Measurements from ENCODE around the gene SMURF1.
A peak's percentile ranks its signal among the peaks of the same experiment; 100 is the strongest.
"Not testable (repeated sequence)": the region's sequence is repeated elsewhere in the genome, so short reads cannot be mapped to it uniquely, and the experiment has no call there.

Gene SMURF1

DNA sequence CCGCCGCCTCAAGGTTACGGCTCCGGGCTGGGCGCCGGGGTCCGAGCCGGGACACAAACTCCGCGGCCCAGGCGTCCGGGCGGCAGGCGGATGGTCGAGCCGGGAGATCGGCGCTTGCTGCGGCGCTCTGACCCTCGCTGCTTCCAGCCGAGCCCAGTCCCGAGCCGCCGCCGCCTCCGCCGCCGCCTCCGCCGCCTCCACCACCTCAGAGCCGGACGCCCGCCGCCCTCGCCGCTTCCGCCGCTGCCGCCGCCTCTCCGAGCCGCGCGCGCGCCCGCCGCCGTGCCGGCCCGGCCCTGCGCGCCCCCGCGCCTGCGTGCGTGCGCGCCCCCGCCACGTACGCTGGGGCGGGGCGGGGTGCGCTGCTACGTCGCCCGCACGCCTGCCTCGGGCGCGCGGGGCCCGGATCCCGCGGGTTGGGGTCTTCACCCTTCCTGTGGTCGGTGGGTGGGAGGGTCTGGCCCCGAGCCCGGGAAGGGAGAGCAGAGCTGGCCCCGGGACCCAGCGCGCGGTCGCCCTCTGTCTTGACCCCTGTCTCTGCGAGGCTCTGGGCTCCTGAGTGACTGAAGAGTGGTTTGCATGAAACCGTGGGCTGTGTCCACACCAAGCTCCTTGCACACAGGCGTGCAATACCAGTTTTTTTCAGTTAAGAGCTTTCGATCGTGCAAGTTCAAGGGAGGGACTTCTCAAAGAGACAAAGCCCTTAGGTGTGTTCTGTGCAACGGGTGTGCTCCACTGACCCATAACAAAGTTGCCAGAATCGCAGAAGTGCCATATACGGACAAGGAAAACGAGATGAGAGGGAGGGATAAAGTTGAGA, at the start of gene SMURF1:
Gene SMURF1, minus strand, starts transcription at position 256 of the 820 bp plus-strand sequence. CDS start 328 bp downstream, outside the sequence.
- DNase-seq: peak; percentile 82

DNA sequence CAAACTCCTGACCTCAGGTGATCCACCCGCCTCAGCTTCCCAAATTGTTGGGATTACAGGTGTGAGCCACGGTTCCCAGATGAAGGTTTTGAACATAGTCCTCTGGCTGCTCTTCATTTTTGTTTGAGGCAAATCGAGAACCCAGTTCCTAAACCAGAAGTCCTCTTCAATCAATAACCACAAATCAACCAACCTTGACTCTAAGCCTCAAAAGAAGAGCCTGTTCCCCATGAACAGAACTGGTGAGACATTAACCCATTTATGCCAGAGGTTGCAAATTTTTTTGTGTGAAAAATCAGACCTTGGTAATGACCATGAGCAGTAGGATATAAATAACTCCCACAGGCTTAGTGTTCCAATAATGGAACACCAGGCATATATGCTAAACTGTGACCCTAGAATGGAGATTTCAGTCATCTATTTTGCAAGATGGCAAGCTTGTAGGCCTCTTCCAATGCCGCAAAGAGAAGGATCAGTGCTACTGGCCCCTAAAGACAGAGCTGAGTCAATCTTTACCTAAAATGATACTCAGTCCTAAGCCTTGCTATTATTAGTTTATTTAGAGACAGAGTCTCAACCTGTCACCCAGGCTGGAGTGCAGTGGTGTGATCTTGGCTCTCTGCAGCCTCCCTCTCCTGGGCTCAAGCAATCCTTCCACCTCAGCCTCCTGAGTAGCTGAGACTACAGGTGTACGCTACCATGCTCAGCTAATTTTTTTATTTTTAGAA, 48.1 kb upstream of the SMURF1 start:
- no peak for DNase-seq

DNA sequence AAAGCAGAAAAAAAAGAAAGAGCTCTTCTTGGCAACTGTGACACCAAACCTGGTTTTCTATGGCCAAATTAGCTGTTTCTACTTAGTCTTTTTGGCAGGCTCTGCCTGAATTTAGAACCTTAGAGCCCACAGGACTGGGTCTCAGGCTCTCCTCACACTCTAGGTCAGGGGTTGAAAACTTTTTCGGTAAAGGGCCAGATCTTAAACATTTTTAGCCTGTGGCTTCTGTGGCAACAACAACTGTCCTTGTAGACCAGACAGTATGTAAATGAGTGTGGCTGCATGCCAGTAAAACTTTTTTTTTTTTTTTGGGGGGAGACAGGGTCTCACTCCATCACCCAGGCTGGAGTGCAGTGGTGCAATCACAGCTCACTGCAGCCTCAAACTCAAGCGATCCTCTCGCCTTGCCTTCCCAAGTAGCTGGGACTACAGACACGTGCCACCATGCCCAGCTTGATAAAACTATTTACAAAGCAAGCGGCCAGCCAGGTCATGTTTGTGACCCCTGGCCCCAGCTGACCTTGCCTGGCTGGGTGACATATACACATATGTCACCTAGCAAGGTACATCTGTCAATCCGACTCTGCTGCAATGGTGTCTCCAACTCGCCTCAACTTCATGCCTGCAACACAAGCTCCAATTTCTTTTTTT, 46.6 kb upstream of the SMURF1 start:
- no peak for DNase-seq

DNA sequence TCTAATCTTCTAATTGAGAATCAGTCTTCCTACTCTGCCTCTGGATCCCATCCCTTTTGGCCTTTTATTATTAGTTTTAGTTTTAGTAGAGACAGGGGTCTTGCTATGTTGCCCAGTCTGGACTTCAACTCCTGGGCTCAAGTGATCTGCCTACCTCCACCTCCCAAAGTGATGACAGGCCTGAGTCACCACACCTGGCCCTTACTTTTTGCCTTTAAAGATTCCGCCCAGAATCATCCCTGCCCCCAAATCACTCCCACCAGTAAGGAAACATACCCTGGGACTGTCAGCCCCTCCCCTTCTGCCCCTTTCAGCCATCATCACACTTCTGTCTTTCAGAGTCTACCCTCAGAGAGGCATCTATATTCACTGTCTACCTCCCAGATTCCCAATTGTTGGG, 45.3 kb upstream of the SMURF1 start:
- no peak for DNase-seq

DNA sequence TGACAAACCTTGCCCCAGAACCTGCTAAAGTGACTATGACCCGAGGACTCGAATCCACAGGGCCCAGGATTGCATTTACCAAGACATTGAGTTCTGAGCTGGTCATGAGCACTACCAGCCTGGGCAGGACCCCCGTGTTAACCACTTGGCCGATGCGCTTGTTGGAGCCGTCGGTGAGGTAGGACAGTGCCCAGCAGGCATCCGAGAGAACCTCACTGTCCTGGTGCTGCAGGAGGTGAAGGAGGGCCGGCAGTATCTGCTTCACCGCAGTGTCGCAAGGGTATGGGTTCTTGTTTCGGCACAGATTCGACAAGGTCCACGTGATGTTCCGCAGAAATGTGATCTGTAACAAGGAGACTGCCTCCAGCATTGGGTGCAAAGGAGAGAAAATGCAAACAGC, 44.3 kb upstream of the SMURF1 start:
- DNase-seq: no peak

DNA sequence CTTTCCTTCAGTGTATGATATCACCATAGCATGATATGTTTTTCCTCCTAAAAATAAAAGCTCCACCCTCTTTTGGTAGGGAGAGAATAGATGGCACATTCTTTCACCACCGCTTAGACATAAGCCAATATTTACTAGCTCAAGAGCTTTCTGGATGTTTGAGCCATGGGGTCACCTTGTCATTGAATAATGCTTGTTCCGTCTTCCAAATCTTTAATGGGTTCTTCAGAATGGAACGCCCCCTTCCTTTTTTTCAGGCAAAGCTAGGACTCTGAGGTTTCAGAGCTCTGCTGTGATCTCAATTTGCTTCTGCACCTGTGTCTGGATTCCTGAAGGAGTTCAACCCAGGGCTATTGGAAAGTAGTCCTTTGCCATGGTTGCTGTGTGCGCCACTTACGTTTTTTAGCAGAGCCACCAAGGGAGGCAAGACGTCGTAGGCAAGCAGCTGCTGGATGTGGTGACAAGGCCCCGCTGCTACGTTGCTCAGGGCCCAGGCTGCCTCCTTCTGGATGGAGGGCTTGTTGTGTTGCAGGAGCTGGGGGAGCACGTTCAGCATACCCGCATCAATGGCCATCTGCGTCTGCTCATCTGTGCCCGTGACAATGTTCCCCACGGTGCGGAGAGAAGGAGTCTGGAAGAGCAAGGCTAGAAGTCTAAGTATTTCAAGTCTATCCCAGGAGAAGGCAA, 40.8 kb upstream of the SMURF1 start:
- DNase-seq: no peak

DNA sequence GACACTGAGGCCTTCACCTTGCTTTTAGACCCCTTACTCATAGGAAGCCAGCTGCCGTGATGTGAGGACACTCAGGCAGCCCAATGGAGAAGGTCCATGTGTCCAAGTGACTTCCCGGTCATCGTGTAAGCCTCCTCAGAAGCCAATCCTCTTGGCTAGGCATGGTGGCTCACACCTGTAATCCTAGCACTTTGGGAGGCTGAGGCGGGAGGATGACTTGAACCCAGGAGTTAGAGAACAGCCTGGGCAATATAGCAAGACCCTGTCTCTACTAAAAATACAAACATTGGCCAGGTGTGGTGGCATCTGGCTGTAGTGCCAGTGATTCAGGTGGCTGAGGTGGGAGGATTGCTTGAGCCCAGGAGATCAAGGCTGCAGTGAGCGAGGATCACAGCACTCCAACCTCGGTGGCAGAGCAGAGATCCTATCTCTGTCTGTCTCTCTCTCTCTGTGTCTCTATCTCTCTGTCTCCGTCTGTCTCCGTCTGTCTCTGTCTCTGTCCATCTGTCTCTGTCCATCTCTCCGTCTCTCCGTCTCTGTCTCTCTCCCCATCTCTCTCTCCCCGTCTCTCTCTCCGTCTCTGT, 36.3 kb upstream of the SMURF1 start:
- DNase-seq: no peak

DNA sequence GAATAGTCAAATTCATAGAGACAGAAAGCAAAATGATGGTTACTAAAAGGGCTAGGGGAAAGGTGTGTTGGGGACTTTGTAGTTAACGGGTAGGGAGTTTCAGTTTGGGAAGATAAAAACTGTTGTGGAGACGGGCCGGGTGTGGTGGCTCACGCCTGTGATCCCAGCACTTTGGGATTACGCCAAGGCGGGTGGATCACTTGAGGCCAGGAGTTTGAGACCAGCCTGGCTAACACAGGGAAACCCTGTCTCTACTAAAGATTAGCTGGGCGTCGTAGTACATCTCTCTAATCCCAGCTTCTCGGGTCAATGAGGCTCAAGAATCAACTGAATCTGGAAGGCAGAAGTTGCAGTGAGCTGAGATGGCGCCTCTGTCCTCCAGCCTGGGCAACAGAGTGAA, 33.3 kb upstream of the SMURF1 start:
- DNase-seq: no peak

DNA sequence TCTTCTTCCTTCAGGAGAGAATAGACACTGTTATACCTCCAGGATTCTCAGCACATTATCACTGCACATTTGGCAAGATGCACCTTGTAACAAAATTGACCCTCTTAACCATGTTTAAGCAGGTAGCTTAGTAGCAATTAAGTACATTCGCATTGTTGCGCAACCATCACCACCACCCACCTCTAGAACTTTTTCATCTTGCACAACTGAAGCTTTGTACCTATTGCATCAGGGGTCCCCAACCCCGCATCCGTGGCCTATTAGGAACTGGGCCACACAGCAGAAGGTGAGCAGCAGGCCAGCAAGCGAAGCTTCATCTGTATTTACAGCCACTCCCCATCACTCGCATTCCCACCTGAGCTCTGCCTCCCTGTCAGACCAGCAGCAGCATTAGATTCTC, 29.9 kb upstream of the SMURF1 start:
- no peak for DNase-seq

DNA sequence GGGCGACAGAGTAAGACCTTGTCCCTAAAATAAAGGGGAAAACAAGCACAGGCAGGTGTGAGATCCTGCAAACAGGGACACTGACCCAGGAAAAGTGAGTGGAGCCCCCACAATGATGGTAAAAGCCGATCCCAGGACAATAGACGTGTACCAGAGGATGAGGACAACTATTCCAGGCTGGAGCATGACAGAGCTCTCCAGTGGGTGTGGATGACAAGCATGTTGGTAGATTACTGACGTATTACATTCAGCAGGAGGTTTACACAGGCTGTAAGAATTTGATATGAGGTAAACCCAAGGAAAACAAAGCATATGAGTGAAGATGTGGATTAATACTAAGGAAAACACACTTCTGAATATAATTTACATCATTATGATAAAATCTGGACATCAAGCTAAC, 27.8 kb upstream of the SMURF1 start:
- no peak for DNase-seq

DNA sequence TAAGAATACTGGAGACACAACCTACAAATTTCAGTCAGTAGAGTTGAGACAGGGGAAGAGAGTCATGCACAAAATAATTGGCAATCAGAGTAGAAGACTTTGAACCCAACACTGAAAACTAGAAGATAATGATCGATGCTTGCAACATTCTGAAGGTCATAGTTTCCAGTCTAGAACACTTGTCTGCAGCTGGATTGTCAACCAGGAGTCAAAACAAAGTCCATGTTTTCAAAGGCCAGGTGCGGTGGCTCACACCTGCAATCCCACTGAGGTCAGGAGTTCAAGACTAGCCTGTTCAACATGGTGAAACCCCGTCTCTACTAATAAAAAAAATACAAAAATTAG, 26.8 kb upstream of the SMURF1 start:
- no peak for DNase-seq

DNA sequence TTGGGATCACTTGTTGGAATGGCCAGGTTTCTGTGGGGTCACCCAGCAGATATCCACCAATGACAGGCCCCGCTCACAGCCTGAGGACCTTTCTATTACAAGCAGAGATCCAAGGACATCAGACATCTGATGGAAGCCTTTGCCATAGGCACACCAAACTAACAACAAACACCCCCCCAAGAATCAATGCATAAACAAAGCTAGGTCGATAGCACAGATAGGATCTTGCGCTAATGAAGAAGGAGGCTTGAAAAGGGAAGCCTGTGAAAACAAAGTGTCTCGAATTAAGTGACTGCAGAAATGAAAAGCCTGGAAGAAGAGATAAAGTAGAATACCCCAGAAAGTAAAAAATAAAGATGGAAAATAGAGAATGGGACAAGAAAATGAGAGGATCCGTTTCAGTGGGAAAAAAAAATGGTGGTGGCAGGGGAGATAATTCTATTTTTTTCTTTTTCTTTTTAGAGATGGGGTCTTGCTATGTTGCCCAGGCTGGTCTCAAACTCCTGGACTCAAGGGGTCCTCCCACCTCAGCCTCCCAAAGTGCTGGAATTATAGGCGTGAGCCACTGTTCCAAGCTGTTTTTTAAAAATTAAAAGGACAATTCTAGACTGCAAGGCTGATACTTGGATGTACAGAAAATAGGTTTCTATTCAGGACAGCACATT, 26.3 kb upstream of the SMURF1 start:
- DNase-seq: no peak

DNA sequence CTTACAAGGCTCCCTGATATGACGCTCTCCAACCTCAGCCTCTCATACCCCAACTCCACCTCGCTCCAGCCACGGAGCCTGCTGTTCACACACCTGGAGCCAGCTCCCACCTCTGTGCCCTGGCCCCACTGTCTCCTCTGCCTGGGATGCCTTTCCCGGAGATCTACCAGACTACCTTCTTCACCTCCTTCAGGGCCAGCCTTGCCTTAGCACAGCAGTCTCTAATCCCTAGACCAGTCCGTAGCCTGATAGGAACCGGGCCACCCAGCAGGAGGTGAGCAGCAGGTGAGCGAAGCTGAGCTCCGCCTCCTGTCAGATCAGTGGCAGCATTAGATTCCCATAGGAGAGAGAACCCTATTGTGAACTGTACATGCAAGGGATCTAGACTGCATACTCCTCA, 23.2 kb upstream of the SMURF1 start:
- DNase-seq: no peak

DNA sequence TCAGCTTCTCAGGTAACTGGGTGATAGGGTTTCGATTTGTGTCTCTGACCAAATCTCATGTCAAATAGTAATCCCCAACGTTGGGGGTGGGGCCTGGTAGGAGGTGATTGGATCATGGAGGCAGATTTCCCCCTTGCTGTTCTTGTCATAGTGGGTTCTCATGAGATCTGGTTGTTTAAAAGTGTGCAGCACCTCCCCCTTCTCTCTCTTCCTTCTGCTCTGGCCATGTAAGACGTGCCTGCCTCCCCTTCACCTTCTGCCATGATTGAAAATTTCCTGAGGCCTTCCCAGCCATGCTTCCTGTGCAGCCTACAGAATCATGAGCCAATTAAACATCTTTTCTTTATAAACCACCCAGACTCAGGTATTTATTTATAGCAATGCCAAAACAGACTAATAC, 21.9 kb upstream of the SMURF1 start:
- DNase-seq: no peak

DNA sequence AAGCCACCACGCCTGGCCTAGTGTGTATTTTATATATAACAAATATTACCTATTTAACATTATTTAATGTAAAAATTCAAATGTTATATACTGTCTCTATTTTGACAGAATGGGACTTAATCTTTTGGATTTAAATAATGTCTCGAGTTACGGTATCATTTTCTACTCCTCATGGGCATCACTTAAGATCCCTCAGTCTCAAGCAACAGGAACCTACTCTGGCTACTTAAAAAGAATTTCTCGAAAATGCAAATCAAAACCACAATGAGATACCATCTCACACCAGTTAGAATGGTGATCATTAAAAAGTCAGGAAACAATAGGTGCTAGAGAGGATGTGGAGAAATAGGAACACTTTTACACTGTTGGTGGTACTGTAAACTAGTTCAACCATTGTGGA, 19.8 kb upstream of the SMURF1 start:
- DNase-seq: not testable (repeated sequence)

DNA sequence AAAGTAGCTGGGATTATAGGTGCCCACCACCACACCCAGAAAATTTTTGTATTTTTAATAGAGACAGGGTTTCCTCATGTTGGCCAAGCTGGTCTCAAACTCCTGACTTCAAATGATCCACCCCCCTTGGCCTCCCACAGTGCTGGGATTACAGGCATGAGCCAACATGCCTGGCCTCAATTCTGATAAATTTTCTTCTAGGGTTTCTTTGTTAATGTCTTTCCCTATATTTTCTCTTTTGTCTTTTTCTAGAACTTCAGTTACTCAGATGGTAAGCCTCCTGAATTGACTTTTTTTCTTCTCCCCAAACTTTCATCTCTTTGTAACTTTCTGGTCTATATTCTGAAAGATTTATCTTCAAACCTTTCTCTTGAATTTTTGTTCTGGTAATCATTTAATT, 12.7 kb upstream of the SMURF1 start:
- DNase-seq: no peak

DNA sequence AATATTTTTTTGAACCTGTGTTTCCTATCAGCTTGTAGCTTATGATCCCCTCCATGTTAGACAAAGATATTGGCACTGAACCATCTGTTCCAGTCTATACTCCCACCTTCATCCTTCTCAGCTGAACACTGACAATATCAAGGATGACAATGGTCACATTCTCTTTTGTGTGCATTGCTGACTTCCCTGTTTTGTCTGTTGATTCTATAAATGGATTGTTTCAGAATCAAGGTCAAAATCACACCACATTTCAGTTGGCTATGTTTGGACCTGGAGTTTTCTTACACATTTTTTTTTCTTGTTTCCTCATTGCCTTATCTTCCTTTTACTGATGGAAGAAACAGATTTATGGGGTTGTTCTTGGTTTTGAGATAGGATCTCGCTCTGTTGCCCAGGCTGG, 11.3 kb upstream of the SMURF1 start:
- DNase-seq: no peak

DNA sequence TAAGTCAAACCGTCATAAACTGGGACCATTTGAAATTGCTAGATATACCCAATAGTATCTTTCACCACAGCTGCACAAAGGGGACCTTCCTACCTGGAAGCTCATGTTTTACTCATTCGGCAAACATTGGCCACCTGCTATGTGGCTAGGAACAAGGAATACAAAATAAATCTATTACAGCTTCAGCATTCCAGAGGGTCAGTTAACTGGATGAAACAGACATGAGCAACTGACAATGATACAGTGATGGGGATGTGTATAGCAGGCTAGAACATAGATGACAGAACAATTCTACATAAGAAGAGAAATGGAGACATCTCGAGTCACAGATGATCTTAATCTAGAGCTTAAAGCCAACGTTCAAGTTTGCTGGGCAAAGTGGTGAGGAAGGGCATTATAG, 3.1 kb upstream of the SMURF1 start:
- no peak for DNase-seq

DNA sequence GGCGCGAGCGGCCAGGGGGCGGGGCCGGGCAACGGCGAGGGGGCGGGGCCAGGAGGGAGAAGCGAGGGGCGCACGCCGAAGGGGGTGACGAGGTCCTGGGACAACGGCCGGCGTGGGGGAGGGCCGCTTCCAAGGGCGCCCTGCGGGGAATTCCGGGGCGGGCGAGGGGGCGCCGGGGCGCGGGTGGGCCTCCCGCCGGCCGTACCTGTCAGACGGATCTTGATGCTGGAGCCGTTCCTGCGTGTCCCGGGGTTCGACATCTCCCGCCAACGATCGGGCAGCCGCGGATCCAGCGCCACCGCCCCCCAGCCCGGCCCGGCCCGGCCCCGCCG, 421 bp downstream of the SMURF1 start:
- DNase-seq: no peak

DNA sequence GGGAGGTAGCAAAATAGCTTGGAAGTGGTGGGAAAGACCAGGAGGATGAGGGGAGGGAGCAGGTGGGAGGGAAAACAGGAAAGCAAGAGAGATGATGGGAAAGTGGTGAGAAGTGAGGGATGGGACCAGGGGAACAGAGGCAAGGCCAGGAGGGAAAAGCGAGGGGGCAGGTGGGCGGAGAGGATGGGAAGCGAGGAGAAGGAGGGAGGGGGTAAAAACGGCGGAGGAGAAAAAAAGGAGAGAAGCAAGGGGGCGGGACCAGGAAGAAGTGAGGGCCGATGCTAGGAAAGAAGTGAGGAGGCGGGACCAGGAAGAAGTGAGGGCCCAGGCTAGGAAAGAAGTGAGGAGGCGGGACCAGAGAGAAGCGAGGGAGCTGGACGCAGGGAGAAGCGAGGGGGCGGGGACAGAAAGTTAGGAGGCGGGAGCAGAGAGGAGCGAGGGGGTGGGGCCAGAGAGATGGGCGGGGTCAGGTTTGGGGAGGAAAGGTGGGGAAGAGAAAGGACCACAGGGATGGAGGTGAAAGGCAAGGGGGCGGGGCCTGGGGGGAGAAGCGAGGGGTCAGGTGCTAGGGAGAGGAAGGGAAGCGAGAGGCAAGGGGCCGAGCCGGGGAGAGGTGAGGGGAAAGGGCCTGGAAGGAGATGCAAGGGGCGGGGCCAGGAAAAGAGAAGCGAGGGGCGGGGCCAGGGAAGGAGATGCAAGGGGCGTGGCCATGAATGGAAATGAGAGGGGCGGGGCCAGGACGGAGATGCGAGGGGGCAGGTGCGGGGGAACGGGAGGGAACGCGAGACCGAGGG, 984 bp downstream of the SMURF1 start:
- peak; percentile 91 for DNase-seq

DNA sequence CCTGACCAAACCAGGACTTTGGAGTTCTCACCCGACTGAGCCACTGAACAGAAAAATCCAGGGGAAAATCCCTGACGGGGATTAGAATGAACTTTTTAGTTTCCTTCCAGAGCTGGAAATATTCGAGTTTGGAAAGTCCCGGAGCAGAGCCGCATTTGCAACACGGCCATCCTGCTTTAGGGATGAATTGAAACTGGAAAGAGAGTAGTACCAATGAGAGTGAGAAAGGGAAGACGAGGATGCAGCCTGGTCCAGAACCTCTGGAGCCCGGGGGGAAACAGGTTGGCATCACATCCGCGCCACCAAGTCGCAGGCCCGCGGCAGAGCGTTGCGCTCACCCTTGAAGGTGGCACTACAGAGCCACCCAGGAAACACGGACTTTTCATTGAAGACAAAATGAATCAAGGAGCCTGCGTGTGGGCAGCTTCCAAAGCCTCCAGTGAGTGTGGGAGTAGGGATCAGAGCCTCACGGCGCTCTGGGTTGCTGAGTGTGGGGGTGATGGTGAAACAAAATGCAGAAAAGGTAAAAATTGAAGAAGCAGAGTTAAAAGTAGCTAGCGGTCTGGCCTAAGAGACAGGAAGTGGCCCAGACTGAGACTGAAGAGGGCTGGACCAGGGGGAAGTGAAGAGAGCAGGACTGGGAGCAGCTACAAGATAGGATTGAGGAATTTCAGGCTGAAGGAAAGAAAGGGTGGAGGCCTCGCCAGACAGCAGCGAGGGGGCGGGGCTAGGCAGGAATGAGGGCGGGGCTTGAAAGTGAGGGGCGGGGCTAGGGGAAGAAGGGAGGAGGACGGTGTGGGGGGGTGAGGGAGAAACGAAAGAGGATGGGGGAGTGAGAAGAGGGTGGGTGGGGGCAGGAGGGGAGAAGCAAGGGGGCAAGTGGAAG, 1.8 kb downstream of the SMURF1 start:
- DNase-seq: peak; percentile 73

Measured in CD4-positive, alpha-beta T cell treated with Interleukin-12 subunit alpha and Interleukin-12 subunit beta, for 1 hour (primary cell).